NCI-H187 treated with DMSO at 0.1 percent for 48 hours (cell line): ENCODE measurements around the gene E4F1.

Experiments
- DNase-seq: peaks from one replicate; lab custom pipeline; 2025; lab: John Stamatoyannopoulos, UW

Gene E4F1

GRCh38 chr16:2206420-2206779 is 17.0 kb upstream of the E4F1 start:
- no peak for DNase-seq

GRCh38 chr16:2206780-2207433 is 16.5 kb upstream of the E4F1 start:
- DNase-seq = no peak

- DNase-seq = no peak
Measured at GRCh38 chr16:2207872-2208271, 15.5 kb upstream of the E4F1 start.

- DNase-seq = no peak
Measured at GRCh38 chr16:2208308-2208707, 15.1 kb upstream of the E4F1 start.

- no peak for DNase-seq
Measured at GRCh38 chr16:2208772-2209171, 14.6 kb upstream of the E4F1 start.

GRCh38 chr16:2209258-2210008 is 14.0 kb upstream of the E4F1 start:
- DNase-seq = no peak

- DNase-seq = no peak
Measured at GRCh38 chr16:2210009-2210332, 13.4 kb upstream of the E4F1 start.

- no peak for DNase-seq
Measured at GRCh38 chr16:2210386-2211365, 12.7 kb upstream of the E4F1 start, which contains the start of gene BRICD5. BRICD5 (minus strand) TSS chr16:2210863; CDS start chr16:2210833, 30 bp downstream.

GRCh38 chr16:2211923-2212347 is 11.5 kb upstream of the E4F1 start:
- no peak for DNase-seq

GRCh38 chr16:2212362-2213324 is 10.7 kb upstream of the E4F1 start:
- no peak for DNase-seq

GRCh38 chr16:2213817-2214718 is 9.3 kb upstream of the E4F1 start:
- DNase-seq = no peak

GRCh38 chr16:2214719-2214968 is 8.7 kb upstream of the E4F1 start, which contains the start of gene PGP:
PGP (minus strand) TSS chr16:2214840; CDS start chr16:2214777, 63 bp downstream.
- DNase-seq = no peak

GRCh38 chr16:2216330-2216729 is 7.1 kb upstream of the E4F1 start:
- no peak for DNase-seq

- DNase-seq = no peak
Measured at GRCh38 chr16:2223942-2224486, 623 bp downstream of the E4F1 start.

- no peak for DNase-seq
Measured at GRCh38 chr16:2226245-2226793, 2.9 kb downstream of the E4F1 start.

GRCh38 chr16:2226918-2227317 is 3.5 kb downstream of the E4F1 start:
- no peak for DNase-seq

GRCh38 chr16:2228161-2228824 is 4.9 kb downstream of the E4F1 start:
- no peak for DNase-seq

- DNase-seq = no peak
Measured at GRCh38 chr16:2229091-2229490, 5.7 kb downstream of the E4F1 start.

- DNase-seq = no peak
Measured at GRCh38 chr16:2229632-2230250, 6.3 kb downstream of the E4F1 start.
